ENCODE measurements around the gene CPZ.

- TF ChIP-seq CTCF (conservative IDR thresholded peaks at IDR 0.05; ENCODE audit: low read depth in 2 of 2), result peak; percentile 17 to 68; a peak in 3 of 4 replicates
- TF ChIP-seq, protein P1, sequence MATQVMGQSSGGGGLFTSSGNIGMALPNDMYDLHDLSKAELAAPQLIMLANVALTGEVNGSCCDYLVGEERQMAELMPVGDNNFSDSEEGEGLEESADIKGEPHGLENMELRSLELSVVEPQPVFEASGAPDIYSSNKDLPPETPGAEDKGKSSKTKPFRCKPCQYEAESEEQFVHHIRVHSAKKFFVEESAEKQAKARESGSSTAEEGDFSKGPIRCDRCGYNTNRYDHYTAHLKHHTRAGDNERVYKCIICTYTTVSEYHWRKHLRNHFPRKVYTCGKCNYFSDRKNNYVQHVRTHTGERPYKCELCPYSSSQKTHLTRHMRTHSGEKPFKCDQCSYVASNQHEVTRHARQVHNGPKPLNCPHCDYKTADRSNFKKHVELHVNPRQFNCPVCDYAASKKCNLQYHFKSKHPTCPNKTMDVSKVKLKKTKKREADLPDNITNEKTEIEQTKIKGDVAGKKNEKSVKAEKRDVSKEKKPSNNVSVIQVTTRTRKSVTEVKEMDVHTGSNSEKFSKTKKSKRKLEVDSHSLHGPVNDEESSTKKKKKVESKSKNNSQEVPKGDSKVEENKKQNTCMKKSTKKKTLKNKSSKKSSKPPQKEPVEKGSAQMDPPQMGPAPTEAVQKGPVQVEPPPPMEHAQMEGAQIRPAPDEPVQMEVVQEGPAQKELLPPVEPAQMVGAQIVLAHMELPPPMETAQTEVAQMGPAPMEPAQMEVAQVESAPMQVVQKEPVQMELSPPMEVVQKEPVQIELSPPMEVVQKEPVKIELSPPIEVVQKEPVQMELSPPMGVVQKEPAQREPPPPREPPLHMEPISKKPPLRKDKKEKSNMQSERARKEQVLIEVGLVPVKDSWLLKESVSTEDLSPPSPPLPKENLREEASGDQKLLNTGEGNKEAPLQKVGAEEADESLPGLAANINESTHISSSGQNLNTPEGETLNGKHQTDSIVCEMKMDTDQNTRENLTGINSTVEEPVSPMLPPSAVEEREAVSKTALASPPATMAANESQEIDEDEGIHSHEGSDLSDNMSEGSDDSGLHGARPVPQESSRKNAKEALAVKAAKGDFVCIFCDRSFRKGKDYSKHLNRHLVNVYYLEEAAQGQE (IDR thresholded peaks at IDR 0.05; ENCODE audit: unreplicated experiment), result no peak
- TF ChIP-seq EZH2 (IDR thresholded peaks at IDR 0.05; ENCODE audit: low read depth, unreplicated experiment), result no peak
Observed at GRCh38 chr4:8586671-8587468, 5.7 kb upstream of the CPZ start.

All from GM23338 (cell line).